GM12878 (cell line): Measurements from ENCODE around the gene IL17B. TPM values are rescaled to one million over a fixed set of nuclear protein-coding genes. Genes with fewer than 3 reads are reported as not detected.

Source experiments
- CBX3 ChIP-seq: fragments of 200-600 bp; sonication (generic); IDR thresholded peaks from 2 replicates; pipeline ENCODE4 v1.6.1; 2016; ENCODE audit warnings: low read depth, borderline replicate concordance
- FOXK2 ChIP-seq: fragments of 450-650 bp; IDR thresholded peaks from 2 replicates; pipeline ENCODE4 v1.6.1; 2017; ENCODE audit warnings: mild to moderate bottlenecking, moderate library complexity
- MYC ChIP-seq: IDR thresholded peaks from 2 replicates; pipeline ENCODE4 v1.6.1; 2011; ENCODE audit warnings: mild to moderate bottlenecking, low read length, moderate library complexity, inconsistent platforms; ENCODE audit not compliant: insufficient read depth, insufficient replicate concordance, insufficient read length, severe bottlenecking
- NR2C1 ChIP-seq: fragments of 450-650 bp; IDR thresholded peaks from 2 replicates; pipeline ENCODE4 v1.6.1; 2017; ENCODE audit warnings: antibody characterized with exemption, mild to moderate bottlenecking, moderate library complexity
- RB1 ChIP-seq: fragments of 450-650 bp; formaldehyde crosslinking; IDR thresholded peaks from 2 replicates; pipeline ENCODE4 v1.6.1; 2017; ENCODE audit warnings: mild to moderate bottlenecking, borderline replicate concordance
- polyA plus RNA-seq, 11 experiments: library from polyadenylated mRNA; depleted of rRNA in 4 of 11; unstranded in 6 of 11; stranded (reverse) in 5 of 11; fragments of >200 nt; fragmentation: Nextera tagmentation in 4 of 11; fragmentation: Illumina TruSeq in 1 of 11; extraction: Ambion mirVana in 4 of 11; extraction: Trizol in 1 of 11; gene quantifications; 1 replicate in 1 of 11; 2 replicates in 10 of 11; pipeline versions ENCODE4 v1.2.1 to v1.2.3, GENCODE V29; 2011 to 2016; ENCODE audit warnings: inconsistent platforms in 2 of 11, missing spikeins in 2 of 11, low read depth in 1 of 11
- total RNA-seq, 4 experiments: library from RNA; depleted of rRNA in 3 of 4; stranded (reverse); fragments of >200 nt in 3 of 4; fragmentation: Illumina TruSeq in 1 of 4; extraction: Trizol in 1 of 4; gene quantifications; 2 replicates each; pipeline versions ENCODE4 v1.2.1 to v1.2.3, GENCODE V29; 2013 to 2021
- TF ChIP-seq, protein P1 (sequence below): IDR thresholded peaks from 2 replicates; pipeline ENCODE4 v1.6.1; 2012; ENCODE audit warnings: improper control_type of control experiment, low read depth, low read length; ENCODE audit not compliant: insufficient replicate concordance
- TF ChIP-seq, protein P2 (sequence below): fragments of 450-650 bp; IDR thresholded peaks from 2 replicates; pipeline ENCODE4 v1.6.1; 2014; ENCODE audit warnings: mild to moderate bottlenecking
- TF ChIP-seq, protein P3 (sequence below): fragments of 450-650 bp; IDR thresholded peaks from 2 replicates; pipeline ENCODE4 v1.6.1; 2017; ENCODE audit warnings: mild to moderate bottlenecking, moderate library complexity
- TF ChIP-seq, protein P4 (sequence below): IDR thresholded peaks from 2 replicates; pipeline ENCODE4 v1.6.1; 2011; ENCODE audit warnings: borderline replicate concordance, low read depth, mild to moderate bottlenecking, moderate library complexity, low read length; ENCODE audit not compliant: insufficient read depth, poor library complexity, severe bottlenecking
- TF ChIP-seq, protein P5 (sequence below): IDR thresholded peaks from 2 replicates; pipeline ENCODE4 v1.6.1; 2011; ENCODE audit warnings: borderline replicate concordance, low read depth, mild to moderate bottlenecking, moderate library complexity, mixed read lengths, low read length; ENCODE audit not compliant: insufficient read depth; ENCODE audit errors: extremely low read length

IL17B gene
- total and polyA plus RNA-seq, 10 of the 15 experiments (the other 5 are each of a cell fraction or from before 2014, with no cell fraction given) = not detected

DNA sequence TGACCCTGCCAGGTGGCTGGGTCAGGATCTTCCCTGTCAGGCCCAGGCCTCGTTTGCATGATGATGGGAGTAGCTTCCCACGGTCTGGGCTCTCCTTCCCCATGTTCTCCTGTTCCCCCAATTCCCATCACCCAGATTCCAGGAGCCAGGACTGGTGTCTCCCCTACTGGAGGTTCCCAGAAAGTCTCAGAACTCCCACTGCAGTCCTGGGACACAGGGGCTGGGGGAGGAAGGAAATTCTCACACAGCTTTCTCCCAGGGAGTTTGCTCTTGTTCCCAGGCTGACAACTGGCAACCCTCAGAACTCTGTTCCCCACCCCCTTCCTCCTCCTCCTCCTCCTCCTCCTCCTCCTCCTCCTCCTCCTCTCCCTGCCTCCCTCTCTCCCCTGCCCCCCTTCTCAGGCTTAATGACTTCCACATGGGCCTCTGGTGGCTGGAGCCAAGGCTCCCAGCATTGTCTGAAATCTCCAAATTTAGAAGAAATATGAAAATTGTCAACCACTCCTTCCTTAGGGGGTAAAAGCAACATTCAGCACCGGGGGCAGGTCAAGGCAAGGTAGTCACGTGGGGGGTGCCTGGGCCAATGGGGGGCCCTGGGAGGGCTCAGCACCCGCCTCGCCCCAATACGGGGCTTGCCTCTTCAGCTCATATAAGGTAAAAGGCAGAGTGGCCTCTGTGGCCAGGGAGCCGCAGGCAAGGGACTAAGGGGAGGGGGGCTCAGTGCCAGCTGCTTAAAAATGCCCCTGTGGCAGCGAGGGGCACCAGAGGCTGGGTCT is 27.3 kb upstream of the IL17B start (continued):
- TF ChIP-seq, protein P1, sequence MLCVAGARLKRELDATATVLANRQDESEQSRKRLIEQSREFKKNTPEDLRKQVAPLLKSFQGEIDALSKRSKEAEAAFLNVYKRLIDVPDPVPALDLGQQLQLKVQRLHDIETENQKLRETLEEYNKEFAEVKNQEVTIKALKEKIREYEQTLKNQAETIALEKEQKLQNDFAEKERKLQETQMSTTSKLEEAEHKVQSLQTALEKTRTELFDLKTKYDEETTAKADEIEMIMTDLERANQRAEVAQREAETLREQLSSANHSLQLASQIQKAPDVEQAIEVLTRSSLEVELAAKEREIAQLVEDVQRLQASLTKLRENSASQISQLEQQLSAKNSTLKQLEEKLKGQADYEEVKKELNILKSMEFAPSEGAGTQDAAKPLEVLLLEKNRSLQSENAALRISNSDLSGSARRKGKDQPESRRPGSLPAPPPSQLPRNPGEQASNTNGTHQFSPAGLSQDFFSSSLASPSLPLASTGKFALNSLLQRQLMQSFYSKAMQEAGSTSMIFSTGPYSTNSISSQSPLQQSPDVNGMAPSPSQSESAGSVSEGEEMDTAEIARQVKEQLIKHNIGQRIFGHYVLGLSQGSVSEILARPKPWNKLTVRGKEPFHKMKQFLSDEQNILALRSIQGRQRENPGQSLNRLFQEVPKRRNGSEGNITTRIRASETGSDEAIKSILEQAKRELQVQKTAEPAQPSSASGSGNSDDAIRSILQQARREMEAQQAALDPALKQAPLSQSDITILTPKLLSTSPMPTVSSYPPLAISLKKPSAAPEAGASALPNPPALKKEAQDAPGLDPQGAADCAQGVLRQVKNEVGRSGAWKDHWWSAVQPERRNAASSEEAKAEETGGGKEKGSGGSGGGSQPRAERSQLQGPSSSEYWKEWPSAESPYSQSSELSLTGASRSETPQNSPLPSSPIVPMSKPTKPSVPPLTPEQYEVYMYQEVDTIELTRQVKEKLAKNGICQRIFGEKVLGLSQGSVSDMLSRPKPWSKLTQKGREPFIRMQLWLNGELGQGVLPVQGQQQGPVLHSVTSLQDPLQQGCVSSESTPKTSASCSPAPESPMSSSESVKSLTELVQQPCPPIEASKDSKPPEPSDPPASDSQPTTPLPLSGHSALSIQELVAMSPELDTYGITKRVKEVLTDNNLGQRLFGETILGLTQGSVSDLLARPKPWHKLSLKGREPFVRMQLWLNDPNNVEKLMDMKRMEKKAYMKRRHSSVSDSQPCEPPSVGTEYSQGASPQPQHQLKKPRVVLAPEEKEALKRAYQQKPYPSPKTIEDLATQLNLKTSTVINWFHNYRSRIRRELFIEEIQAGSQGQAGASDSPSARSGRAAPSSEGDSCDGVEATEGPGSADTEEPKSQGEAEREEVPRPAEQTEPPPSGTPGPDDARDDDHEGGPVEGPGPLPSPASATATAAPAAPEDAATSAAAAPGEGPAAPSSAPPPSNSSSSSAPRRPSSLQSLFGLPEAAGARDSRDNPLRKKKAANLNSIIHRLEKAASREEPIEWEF = no peak
- TF ChIP-seq FOXK2 = no peak
- TF ChIP-seq CBX3 = no peak
- TF ChIP-seq, protein P2, sequence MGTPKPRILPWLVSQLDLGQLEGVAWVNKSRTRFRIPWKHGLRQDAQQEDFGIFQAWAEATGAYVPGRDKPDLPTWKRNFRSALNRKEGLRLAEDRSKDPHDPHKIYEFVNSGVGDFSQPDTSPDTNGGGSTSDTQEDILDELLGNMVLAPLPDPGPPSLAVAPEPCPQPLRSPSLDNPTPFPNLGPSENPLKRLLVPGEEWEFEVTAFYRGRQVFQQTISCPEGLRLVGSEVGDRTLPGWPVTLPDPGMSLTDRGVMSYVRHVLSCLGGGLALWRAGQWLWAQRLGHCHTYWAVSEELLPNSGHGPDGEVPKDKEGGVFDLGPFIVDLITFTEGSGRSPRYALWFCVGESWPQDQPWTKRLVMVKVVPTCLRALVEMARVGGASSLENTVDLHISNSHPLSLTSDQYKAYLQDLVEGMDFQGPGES = no peak
- no peak for TF ChIP-seq NR2C1
- no peak for TF ChIP-seq MYC
- TF ChIP-seq, protein P3, sequence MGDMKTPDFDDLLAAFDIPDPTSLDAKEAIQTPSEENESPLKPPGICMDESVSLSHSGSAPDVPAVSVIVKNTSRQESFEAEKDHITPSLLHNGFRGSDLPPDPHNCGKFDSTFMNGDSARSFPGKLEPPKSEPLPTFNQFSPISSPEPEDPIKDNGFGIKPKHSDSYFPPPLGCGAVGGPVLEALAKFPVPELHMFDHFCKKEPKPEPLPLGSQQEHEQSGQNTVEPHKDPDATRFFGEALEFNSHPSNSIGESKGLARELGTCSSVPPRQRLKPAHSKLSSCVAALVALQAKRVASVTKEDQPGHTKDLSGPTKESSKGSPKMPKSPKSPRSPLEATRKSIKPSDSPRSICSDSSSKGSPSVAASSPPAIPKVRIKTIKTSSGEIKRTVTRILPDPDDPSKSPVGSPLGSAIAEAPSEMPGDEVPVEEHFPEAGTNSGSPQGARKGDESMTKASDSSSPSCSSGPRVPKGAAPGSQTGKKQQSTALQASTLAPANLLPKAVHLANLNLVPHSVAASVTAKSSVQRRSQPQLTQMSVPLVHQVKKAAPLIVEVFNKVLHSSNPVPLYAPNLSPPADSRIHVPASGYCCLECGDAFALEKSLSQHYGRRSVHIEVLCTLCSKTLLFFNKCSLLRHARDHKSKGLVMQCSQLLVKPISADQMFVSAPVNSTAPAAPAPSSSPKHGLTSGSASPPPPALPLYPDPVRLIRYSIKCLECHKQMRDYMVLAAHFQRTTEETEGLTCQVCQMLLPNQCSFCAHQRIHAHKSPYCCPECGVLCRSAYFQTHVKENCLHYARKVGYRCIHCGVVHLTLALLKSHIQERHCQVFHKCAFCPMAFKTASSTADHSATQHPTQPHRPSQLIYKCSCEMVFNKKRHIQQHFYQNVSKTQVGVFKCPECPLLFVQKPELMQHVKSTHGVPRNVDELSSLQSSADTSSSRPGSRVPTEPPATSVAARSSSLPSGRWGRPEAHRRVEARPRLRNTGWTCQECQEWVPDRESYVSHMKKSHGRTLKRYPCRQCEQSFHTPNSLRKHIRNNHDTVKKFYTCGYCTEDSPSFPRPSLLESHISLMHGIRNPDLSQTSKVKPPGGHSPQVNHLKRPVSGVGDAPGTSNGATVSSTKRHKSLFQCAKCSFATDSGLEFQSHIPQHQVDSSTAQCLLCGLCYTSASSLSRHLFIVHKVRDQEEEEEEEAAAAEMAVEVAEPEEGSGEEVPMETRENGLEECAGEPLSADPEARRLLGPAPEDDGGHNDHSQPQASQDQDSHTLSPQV = no peak
- no peak for TF ChIP-seq RB1
- TF ChIP-seq, protein P4, sequence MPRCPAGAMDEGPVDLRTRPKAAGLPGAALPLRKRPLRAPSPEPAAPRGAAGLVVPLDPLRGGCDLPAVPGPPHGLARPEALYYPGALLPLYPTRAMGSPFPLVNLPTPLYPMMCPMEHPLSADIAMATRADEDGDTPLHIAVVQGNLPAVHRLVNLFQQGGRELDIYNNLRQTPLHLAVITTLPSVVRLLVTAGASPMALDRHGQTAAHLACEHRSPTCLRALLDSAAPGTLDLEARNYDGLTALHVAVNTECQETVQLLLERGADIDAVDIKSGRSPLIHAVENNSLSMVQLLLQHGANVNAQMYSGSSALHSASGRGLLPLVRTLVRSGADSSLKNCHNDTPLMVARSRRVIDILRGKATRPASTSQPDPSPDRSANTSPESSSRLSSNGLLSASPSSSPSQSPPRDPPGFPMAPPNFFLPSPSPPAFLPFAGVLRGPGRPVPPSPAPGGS = no peak
- TF ChIP-seq, protein P5, sequence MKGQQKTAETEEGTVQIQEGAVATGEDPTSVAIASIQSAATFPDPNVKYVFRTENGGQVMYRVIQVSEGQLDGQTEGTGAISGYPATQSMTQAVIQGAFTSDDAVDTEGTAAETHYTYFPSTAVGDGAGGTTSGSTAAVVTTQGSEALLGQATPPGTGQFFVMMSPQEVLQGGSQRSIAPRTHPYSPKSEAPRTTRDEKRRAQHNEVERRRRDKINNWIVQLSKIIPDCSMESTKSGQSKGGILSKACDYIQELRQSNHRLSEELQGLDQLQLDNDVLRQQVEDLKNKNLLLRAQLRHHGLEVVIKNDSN = peak; percentile 39
- TF ChIP-seq, all 136 proteins: peak for 6
